Measurements from ENCODE around the gene TBC1D30. TPM values are rescaled to one million over a fixed set of nuclear protein-coding genes. Genes with fewer than 3 reads are reported as not detected.

The TBC1D30 gene
- total RNA-seq, 1 experiment from 2014 or later = 8.6 TPM

- Histone ChIP-seq H3F3A (ENCODE audit: insufficient read depth, low read depth) (no peaks in the 10 kb centered on the region), H4K20me1 (ENCODE audit: insufficient read depth) (no peaks in the 10 kb centered on the region), H3K79me2 (ENCODE audit: low read depth) (no peaks in the 10 kb centered on the region), H3K9me2 (ENCODE audit: insufficient read depth) (no peaks in the 10 kb centered on the region), H3K9me3 (ENCODE audit: insufficient read depth, low read depth) (no peaks in the 10 kb centered on the region), H3K27me3 (ENCODE audit: insufficient read depth, low read depth) (no peaks in the 10 kb centered on the region), H3K4me2 (no peak overlapping the region), H3K4me3 (no peak overlapping the region), H3K4me1 (replicated peaks; ENCODE audit: insufficient read depth) (no peaks in the 10 kb centered on the region), H3K36me3 (ENCODE audit: low read depth) (0 out of 2 replicates have a peak, but pooled peaks cover 5% of the 10 kb centered on the region), H2AFZ (no peak overlapping the region), H3K27ac (no peak overlapping the region)
- no TSS peak for BruUV-seq (replicated peaks)
- TF ChIP-seq CTCF (conservative IDR thresholded peaks at IDR 0.05) = no peak
- no peak for TF ChIP-seq EZH2 (IDR thresholded peaks at IDR 0.05; ENCODE audit: low read depth)
- DNase-seq = no peak
- ChIA-PET CTCF (no interaction called here), POLR2A (ENCODE audit: unreplicated experiment) (no interaction called here)
- intact Hi-C loops (cut with micrococcal nuclease; ENCODE audit: unreplicated experiment) = no loop called here
Measured at GRCh38 chr12:64875186-64875585, 50.7 kb downstream of the TBC1D30 start.

GRCh38 chr12:64876388-64877071, 52.1 kb downstream of the TBC1D30 start:
- intact Hi-C loops (cut with micrococcal nuclease; ENCODE audit: unreplicated experiment) = no loop called here
- no peaks in the 10 kb centered on the region for H4K20me1 ChIP-seq (ENCODE audit: insufficient read depth)
- BruUV-seq (replicated peaks) = no TSS peak
- H3K9me2 ChIP-seq (ENCODE audit: insufficient read depth) = no peaks in the 10 kb centered on the region
- no peaks in the 10 kb centered on the region for H3K9me3 ChIP-seq (ENCODE audit: insufficient read depth, low read depth)
- no peak overlapping the region for H3K4me3 ChIP-seq
- no peak overlapping the region for H3K27ac ChIP-seq
- ChIA-PET POLR2A (ENCODE audit: unreplicated experiment) (no interaction called here), CTCF (no interaction called here)
- H3K4me1 ChIP-seq (replicated peaks; ENCODE audit: insufficient read depth) = no peaks in the 10 kb centered on the region
- no peaks in the 10 kb centered on the region for H3F3A ChIP-seq (ENCODE audit: insufficient read depth, low read depth)
- no peak for DNase-seq
- H3K27me3 ChIP-seq (ENCODE audit: insufficient read depth, low read depth) = no peaks in the 10 kb centered on the region
- H3K36me3 ChIP-seq (ENCODE audit: low read depth) = 0 out of 2 replicates have a peak, but pooled peaks cover 2% of the 10 kb centered on the region
- no peak overlapping the region for H3K4me2 ChIP-seq
- TF ChIP-seq CTCF (conservative IDR thresholded peaks at IDR 0.05) = no peak
- no peak for TF ChIP-seq EZH2 (IDR thresholded peaks at IDR 0.05; ENCODE audit: low read depth)
- H2AFZ ChIP-seq = no peak overlapping the region
- no peaks in the 10 kb centered on the region for H3K79me2 ChIP-seq (ENCODE audit: low read depth)

- intact Hi-C loops (cut with micrococcal nuclease; ENCODE audit: unreplicated experiment) = no loop called here
- no peak overlapping the region for H3K27ac ChIP-seq
- H3K36me3 ChIP-seq (ENCODE audit: low read depth) = no peaks in the 10 kb centered on the region
- CTCF ChIA-PET = no interaction called here
- no peaks in the 10 kb centered on the region for H3K4me1 ChIP-seq (replicated peaks; ENCODE audit: insufficient read depth)
- BruUV-seq (replicated peaks) = no TSS peak
- H3K79me2 ChIP-seq (ENCODE audit: low read depth) = no peaks in the 10 kb centered on the region
- no peaks in the 10 kb centered on the region for H3K9me3 ChIP-seq (ENCODE audit: insufficient read depth, low read depth)
- no peaks in the 10 kb centered on the region for H3K9me2 ChIP-seq (ENCODE audit: insufficient read depth)
- TF ChIP-seq CTCF (conservative IDR thresholded peaks at IDR 0.05) (no peak), EZH2 (IDR thresholded peaks at IDR 0.05; ENCODE audit: low read depth) (no peak)
- H3K27me3 ChIP-seq (ENCODE audit: insufficient read depth, low read depth) = no peaks in the 10 kb centered on the region
- no peaks in the 10 kb centered on the region for H3F3A ChIP-seq (ENCODE audit: insufficient read depth, low read depth)
- no peak overlapping the region for H3K4me2 ChIP-seq
- DNase-seq = no peak
- H4K20me1 ChIP-seq (ENCODE audit: insufficient read depth) = no peaks in the 10 kb centered on the region
- no peak overlapping the region for H2AFZ ChIP-seq
- POLR2A ChIA-PET (ENCODE audit: unreplicated experiment) = no interaction called here
- no peak overlapping the region for H3K4me3 ChIP-seq
Measured at GRCh38 chr12:64877363-64878004, 53.0 kb downstream of the TBC1D30 start.

All from PC-9 (cell line).